Activated CD4-positive, alpha-beta T cell treated with anti-CD3 and anti-CD28 coated beads for 1 hour (primary cell): Measurements from ENCODE around the gene WDR70.

Source experiments
- DNase-seq: peaks from one replicate; pipeline ENCODE4 v3.0.0-alpha.2; 2020

Gene WDR70

DNA sequence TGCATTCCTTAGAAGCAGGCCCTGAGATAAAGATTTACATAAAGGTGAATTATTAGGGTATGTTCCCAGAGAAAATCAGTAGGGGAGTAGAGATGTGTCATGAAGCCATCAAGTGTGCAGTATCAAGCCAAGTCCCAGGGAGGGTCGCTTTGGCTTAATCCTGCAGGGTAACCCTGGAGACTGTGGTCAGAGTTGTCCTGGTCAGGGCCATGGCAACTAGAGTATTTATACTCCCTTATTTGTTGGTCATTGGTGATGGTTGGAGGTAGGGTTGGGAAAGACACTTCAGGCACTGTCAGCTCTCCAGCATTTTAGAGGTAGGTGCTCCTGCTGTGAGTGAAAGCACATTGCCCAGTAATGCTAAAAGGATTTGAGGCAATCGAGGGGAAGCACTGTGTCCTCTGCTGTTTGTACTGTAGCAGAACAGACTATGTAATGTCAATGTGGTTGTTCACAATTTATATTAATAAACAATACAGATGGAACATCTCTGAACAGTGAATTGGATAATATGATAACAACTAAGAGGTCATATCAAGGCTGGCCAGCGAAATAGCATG, 351.9 kb downstream of the WDR70 start:
- DNase-seq, result no peak

DNA sequence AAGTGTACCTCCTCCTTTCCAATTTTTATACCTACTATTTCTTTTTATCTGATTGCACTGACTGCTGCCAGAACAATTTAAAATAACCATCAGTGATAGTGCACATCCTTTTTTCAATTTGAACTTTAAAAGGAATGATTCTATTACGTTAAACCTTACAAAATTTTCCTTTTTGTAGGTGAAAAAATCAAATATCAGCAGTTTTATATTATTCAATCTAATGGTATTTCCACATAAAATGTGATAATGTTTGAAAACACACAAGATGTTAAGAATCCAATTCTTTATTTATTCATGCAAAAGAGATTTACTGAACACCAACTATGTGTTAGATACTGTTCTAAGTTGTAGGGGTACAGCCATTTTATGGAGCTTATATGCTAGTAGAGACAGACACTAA, 355.0 kb downstream of the WDR70 start:
- DNase-seq, result no peak

DNA sequence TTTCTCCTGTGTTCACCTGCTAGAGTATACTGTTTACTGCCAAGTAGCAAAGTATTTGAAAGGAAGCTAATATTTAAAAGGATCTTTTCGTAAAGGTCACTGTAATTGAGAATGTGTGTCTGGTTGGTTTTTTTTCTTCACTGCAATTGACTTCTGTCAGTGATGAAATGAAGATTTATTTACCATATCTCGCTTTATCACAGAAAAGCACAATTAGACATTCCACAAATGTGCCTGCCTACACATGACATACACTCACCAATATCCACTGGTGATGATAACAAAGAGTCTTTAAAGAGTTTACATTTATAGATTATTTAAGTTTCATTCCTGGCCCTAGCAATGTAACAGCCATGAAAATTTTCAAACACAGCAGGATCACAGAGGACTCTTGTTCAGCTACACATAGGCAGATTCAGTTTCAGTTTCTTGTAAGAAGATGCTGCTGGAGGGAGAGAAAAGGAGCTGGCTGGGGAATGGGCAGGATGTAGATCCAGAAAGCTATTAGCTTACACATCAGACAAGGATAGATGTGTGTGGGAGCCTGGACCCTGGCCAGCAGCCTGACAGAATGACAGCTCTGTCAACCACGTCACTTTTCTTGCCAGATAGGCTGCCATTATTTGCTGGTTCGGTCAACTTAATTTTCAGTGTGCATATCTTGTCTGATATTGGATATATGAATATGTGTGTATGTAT, 356.7 kb downstream of the WDR70 start:
- DNase-seq, result no peak

DNA sequence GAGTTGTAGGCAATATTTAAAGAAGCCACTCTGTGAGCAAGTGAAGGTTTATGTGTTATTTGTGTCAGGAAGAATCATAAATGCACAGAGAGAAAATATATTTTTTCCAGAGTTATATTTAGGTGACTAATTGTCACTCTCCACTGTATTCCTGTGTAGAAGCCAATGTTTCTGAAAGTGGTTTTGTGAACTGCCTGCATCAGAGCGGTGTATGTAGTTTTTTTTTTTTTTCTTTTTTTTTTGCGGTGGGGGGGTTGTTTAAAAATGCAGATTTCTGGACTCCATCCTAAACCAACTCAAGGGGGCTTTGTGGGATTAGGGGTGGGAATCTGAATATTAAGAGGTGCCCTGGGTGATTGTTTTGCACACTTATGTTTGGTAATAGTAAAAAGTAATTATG, 357.3 kb downstream of the WDR70 start:
- no peak for DNase-seq

DNA sequence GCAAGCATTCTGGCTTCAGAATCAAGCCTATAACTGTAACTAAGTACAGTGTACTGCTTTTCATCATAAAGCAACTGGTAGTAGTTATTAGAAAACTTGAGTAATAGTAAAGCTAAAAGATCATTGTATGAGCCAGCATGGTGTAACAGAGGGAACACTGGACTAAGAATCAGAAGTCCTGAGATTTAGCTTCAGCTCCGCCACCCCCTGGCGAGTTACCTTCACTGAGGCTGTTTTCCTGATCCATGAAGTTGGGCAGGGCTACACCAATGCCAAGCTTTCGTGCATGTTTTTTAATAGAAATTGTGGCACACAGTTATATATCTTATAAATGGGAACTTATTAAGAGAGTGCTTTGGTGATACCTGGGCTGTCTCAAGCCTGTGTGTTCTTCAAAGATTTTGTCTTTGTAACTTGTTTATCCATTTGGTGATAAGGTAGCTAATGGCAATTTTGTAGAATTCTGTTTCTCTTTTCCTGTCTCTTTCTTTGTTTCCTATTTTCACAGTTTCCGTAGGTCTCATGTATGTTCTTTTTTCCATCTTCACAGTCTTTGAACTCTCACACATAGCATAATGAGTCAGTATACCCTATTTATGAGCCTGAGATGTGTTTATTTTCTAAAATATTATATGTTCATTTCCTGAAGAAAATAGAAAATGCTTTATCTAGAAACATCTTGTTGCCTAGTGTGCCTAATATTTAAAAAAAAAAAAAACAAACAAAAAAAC, 358.4 kb downstream of the WDR70 start:
- DNase-seq, result no peak

DNA sequence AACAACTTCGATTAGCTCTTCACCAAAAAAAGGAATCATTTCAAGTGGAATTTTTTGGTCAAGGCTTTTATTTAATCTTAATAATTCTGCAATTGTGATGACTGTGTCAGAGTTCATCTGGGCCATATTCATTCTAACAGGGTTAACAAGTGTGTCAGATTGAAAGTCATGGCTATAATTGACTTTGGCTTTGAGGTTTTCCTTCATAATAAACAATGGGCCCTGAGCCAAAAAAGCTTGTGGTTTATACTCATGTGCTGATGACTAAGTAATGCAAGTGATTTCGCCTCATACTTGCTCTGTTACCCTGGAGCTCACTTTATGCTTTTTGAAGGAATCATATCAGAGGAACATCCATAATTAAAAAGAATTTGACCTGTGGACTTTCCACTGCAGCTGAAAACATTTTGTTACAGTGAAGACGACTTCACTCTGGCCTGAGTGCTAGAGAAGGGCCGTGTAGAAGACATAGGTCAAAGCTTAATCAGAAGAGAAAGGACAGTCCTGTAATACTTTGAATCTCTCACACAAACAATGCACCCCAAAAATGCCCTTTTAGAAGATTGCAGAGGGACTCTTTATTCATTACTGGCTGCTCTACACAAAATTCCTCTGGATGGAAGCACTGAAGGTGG, 359.1 kb downstream of the WDR70 start:
- DNase-seq, result no peak

DNA sequence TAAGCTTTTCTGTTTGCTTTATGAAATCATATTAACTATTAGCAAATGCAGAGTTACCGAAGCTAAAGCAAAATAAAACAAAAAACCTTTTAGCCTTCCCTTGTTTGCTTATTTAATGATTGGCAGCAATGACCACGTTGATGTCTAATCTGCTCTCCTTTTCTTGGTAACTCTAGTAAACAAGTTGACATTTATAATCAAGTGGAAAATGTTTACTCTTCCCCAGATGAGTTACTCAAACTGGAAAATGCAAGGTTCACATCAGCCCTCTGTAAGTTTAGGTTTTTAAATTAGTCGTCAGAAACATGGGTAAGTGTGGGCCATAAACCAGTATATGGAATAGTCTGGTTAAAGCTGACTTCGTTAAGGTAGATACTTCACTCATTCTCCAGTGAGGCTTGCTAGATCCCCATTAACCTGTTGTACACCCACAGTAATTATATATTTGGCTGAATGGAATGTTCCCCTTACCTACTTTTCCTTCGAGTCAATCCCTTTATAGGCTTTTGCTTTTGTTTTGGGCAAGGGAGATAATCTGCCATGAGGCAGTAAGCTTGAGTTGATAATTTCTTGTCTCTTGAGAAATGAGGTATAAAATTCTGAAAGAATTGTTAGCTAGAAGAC, 359.9 kb downstream of the WDR70 start:
- DNase-seq, result no peak

DNA sequence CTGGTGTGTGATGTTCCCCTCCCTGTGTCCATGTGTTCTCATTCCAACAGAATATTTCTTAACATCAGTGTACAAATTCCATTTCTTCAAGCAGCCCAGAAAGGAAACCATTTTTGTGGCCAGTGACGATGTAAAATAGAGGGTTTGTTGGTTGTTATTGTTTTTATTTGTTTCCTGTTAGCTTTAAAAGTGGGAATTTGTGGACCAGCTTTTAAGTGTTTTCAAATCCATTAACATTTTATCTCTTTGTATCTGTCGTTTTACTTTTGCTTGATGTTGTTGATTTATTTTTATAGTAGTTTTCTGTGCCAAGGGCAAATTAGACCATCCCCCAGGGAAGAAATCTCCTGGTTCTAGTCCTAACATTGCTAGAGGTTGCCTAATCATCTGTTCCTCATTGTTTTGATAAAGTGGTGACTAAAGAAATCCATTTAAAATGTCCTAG, 360.7 kb downstream of the WDR70 start:
- DNase-seq, result no peak

DNA sequence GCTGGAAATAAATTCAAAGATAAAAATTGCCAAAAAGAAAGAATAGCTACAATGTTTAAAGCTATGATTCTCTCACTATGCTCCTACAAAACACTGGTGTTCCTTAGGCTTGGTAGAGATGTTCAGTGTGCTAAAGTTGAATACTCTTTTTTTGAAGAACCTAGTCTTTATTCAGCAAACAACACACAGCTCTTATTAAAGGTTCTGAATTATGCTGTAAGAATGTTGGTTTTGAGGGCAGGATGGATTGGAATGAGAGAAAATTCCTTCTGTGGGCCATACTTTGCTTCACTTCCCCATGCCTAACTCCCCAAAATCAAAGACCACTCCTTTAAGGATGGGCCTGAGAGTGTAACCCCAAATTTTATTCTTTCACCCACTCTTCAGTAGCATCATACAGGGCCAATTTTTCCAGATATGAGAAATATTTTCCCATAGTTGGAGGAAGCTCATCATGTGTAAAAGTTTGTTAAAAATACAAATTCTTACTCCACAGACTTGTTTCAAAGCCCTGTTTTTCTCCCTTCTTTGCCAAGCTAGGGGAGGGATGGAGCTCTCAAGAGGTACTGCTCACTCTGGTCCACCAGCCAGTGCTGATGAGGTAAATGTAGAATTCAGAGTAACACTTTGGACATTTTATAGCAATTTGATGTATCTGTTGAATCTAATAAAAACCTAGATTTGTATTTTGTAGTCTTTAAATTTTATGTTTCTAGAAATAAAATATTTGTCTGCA, 361.4 kb downstream of the WDR70 start:
- no peak for DNase-seq

DNA sequence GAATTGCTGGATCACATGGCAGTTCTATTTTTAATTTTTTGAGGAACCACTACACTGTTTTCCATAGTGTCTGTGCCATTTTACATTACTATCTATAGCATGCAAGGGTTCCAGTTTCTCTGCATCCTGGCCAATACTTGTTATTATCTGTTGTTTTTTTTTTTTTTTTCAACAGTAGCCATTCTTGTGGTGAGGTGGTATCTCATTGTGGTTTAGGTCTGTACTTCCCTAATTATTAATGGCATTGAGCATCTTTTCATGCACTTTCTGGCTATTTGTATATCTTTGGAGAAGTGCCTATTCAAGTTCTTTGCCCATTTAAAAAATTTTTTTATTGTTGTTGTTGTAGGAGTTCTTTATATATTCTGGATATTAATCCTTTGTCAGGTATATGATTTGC, 363.0 kb downstream of the WDR70 start:
- DNase-seq, result no peak

DNA sequence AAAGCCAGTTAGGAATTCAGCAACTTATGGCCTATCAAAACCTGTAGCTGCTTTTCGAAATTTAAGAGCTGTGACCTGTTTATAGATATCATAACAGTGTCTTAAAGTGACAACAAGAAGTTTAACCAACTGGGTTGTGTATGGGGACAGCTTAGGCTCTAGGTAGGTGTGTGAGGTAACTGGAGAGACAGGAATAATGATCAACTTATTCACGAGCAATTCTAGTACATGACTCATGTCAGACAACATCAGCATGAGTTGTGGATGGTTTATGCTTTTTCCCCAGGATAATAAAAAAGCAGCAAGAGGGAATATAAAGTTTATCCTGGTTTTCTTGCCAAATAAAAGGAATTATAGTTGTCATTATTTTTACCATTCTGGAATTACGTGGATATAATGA, 372.1 kb downstream of the WDR70 start:
- DNase-seq, result no peak

DNA sequence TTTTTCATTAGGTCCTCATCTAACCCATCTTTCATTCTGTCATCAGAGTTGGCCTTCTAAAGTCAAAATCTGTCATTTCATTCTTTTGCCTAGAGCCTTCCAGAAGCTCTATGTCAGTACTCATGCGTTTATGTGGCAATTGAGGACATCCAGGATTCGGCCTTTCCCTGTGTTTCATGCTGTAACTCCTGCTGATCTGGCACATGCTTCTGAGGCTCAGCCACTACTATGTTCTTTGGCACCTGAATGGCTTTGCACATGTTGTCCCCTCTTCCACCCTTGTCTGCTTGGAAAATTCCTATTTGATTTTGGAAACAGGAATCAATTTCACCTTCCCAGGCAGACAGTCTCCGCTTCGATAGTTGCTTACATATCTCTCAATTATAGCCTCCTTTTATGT, 375.9 kb downstream of the WDR70 start:
- DNase-seq, result no peak

DNA sequence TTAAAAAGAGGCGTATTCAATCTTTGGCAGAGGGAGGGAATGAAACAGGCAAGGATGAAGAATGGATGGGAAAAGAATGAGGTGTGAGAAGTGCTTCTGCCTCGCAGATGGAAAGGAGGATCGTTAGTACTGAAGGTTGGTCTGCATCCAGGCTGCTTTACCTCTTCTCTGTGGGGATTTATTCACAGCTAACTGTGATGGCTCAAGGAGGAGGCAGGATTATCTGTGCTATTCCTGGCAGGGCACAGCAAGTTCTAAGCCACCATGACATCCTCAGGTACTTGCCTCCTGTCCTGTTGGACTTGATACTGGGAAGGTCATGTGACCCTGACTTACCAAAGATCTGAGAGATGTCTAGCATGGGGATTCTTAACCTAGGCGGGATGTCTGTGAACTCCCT, 376.5 kb downstream of the WDR70 start:
- no peak for DNase-seq

DNA sequence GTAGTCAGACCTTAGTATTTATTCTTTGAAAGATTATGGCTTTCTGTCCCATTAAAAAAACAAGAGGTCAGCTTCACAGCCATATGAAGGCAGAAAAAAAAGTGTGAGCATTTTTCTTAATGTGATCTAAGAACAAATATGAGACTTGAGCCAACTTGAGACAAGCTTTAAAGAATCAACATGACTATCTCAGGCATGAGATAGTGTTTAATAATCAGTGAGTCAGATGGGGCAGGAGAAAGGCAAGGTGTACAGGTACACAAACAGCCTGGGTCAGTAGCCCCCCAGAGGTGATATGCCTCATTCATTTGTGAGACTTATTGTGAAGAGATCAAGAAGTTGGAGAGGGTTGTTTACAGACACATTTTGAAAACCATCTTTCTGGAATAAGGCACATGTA, 377.1 kb downstream of the WDR70 start:
- DNase-seq, result no peak

DNA sequence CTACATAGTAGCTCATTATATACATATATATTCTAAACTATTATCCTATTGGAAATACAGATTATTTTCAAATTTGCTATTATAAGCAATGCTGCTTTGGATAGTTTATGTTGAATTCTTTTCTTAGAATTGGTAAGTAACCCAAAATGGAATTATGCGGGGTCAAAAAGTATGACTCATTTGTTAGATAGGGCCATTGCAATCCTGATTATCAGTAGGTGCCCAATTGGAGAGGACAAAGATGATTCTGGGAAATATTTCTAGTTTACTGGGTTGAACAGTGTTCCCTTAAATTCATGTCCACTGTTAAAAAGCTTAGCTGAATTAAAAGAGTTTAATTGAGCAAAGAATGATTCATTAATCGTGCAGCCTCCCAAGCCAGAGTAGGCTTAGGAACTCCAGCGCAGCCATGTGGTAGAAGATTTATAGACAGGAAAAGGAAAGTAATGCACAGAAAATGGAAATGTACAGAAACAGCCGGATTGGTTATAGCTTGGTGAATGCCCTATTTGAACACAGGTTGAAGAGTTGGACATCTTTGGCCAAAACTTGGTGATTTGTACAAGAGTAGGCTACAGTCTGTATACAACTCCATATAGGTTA, 379.0 kb downstream of the WDR70 start:
- DNase-seq, result no peak

DNA sequence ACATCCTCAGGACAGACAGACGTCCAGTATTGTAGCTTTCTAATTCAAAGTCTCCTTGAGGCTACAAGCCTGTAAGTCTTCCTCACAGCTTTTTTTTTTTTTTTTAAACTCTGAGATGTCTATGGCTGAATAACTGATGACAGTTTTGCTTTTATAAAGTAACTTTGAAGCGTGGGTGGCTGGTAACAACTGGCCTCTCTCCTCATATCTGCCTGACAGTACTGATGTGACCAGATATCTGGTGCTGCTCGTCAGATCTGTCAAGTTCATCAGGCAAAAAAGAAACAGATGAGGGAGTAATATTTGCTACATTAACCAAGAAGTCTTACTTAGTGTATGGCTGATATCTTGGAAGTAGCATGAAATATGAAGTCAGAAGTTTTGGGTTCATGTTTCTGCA, 388.1 kb downstream of the WDR70 start:
- DNase-seq, result no peak

DNA sequence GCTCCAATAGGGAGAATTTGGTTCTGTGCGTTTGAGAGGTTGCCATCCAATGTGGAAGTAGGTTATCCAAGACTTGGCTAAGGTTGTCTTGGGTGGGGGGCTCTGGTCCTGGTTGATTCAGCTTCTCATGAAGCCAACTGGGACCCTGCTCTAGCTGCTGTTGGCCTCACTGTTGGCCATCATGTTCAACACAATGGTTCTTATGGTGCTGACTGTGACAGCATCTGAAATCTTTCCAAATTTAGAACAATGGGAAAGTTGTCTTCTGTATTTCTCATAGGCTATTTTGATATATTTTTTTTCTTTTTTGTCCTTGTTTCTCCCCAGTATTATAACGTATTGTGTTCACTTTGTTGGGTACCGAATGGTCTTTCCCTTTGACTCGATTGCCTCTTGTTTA, 388.8 kb downstream of the WDR70 start:
- DNase-seq, result no peak

DNA sequence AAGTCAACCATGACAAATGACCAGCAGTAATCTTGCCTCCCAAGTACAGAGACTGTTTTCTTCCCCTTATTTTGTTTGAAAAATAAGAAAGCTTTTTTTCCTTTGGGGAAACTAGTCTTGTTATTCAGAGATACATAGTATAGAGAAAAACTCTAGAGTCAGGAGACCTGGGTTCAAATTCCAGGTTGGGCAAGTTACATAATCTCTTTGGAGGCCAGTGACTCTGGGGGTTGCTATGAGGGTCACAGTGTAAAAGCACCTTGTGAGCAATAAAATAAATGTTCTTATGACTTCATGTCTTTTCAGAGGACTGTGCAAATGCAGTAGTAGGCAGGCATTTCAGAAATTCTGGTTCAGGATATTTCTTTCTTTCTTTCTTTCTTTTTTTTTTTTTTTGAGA, 389.3 kb downstream of the WDR70 start:
- DNase-seq, result no peak

DNA sequence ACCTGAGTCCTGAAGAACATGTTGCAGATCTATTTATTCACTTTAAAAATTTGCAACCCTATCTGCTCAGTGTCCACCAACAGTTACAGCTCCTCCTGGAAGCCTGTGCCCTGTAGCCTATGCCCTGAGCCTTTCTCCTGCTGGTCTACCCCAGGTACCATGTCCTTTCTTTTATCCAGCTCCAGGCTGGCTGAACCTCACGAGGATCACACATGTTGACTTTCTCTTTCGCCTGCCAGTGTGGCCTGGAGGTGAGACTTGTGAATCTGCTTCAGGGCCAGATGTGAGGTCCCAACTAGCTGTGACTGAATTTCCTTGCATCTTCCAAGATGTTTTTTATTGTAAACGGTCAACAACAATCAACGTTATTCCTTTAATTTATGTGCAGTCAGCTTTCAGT, 390.0 kb downstream of the WDR70 start:
- DNase-seq, result no peak

DNA sequence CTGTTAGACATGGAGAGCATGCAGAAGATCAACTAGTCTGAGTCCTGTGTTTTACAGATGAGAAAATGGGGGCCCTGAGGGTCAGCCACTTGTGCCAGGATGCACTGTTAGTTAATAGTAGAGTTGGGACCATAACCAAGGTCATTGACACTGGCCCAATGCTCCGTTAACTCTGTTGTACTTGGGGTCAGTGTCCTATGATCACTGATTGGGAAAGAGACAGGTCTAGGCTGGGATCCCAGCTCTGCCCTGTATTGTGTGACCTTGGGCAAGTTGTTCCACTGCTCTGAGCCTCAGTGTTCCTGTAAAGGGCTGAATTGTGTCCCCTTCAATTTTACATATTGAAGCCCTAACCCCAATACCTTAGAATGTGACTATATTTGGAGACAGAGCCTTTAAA, 390.7 kb downstream of the WDR70 start:
- DNase-seq, result no peak

DNA sequence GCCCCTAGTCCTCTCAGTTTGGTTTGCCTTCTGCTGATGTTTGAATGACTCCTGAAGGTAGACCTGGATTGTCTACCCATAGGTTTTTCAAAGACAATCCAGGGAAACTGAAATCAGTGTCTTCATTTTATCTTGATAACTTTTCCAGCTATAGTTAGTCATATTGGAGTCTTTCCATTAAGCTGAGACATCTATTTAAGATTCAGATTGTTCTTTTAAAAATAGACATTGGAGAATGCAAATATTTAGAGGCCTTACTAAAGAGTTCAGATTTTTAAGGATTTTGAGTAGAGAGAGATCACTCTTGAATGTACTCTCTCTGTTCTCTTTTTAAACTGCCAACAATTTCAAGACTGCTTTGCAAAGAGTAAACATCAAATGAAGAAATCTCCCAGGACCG, 391.7 kb downstream of the WDR70 start:
- no peak for DNase-seq

DNA sequence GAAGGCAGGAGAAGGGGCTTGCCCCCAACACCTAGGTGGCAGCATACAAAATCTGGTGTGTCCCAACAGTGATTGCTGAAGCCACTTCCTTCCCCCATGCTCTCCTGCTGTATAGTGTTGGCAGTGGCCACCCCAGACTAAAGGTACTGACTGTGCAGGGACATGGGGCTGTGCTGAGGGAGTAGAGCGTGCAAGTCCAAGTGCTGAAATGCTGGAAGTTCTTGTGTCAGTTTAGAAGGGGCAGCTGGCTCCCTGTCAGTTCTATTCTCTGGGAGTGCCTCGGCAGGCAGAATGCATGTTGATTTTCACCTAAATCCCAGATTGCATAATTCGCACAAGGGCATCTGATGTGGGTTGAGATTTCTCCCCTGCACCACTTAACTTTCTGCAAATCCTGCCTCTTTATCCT, 392.1 kb downstream of the WDR70 start:
- DNase-seq, result no peak
